ENCODE results near the gene MRPL58.

- TF ChIP-seq CTCF (IDR thresholded peaks at IDR 0.05) (no peak), POLR2A (IDR thresholded peaks at IDR 0.05) (no peak)
Observed at GRCh38 chr17:75051941-75052340, 39.5 kb downstream of the MRPL58 start.
